ENCODE data around the gene YDJC. TPM values are rescaled to one million over a fixed set of nuclear protein-coding genes. Genes with fewer than 3 reads are reported as not detected.

The YDJC gene
- total and polyA plus RNA-seq, 2 of the 13 experiments (the other 11 are each of a cell fraction or from before 2014, with no cell fraction given): 15.3 to 32.0 TPM

- TF ChIP-seq HINFP (CRISPR knock-in tag; IDR thresholded peaks at IDR 0.05; ENCODE audit: low read depth) (no peak), SKI (IDR thresholded peaks at IDR 0.05; ENCODE audit: partially characterized antibody) (no peak), FOXK1 (CRISPR knock-in tag; IDR thresholded peaks at IDR 0.05; ENCODE audit: borderline replicate concordance, low read depth) (no peak), IRX3 (CRISPR knock-in tag; IDR thresholded peaks at IDR 0.05; ENCODE audit: borderline replicate concordance, low read depth) (no peak; the same call in none of the 2 replicates), ASH2L (IDR thresholded peaks at IDR 0.05; ENCODE audit: insufficient read length, low read depth, low read length) (no peak), ZNF34 (CRISPR knock-in tag; IDR thresholded peaks at IDR 0.05; ENCODE audit: borderline replicate concordance) (no peak), MZF1 (CRISPR knock-in tag; IDR thresholded peaks at IDR 0.05; ENCODE audit: borderline replicate concordance) (no peak), TOPORS (CRISPR knock-in tag; IDR thresholded peaks at IDR 0.05) (peak; percentile 92), ZMYM4 (CRISPR knock-in tag; IDR thresholded peaks at IDR 0.05) (peak; percentile 79), RBM22 (optimal IDR thresholded peaks at IDR 0.05; ENCODE audit: low read length) (no peak), KLF13 (CRISPR knock-in tag; IDR thresholded peaks at IDR 0.05) (no peak), PHF20 (CRISPR knock-in tag; IDR thresholded peaks at IDR 0.05) (peak; percentile 47), ERF (CRISPR knock-in tag; IDR thresholded peaks at IDR 0.05) (peak; percentile 85), ZNF83 (CRISPR knock-in tag; IDR thresholded peaks at IDR 0.05; ENCODE audit: borderline replicate concordance) (no peak), TMF1 (CRISPR knock-in tag; IDR thresholded peaks at IDR 0.05; ENCODE audit: low read depth) (peak; percentile 53; the same call in 1 of the 2 replicates), ZSCAN5A (CRISPR knock-in tag; IDR thresholded peaks at IDR 0.05; ENCODE audit: borderline replicate concordance) (0 out of 2 replicates have a peak, but pooled peaks have one; percentile 13), ZNF205 (CRISPR knock-in tag; IDR thresholded peaks at IDR 0.05) (no peak)
- TF ChIP-seq, protein P1, sequence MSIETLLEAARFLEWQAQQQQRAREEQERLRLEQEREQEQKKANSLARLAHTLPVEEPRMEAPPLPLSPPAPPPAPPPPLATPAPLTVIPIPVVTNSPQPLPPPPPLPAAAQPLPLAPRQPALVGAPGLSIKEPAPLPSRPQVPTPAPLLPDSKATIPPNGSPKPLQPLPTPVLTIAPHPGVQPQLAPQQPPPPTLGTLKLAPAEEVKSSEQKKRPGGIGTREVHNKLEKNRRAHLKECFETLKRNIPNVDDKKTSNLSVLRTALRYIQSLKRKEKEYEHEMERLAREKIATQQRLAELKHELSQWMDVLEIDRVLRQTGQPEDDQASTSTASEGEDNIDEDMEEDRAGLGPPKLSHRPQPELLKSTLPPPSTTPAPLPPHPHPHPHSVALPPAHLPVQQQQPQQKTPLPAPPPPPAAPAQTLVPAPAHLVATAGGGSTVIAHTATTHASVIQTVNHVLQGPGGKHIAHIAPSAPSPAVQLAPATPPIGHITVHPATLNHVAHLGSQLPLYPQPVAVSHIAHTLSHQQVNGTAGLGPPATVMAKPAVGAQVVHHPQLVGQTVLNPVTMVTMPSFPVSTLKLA (IDR thresholded peaks at IDR 0.05): no peak
- TF ChIP-seq, protein P2, sequence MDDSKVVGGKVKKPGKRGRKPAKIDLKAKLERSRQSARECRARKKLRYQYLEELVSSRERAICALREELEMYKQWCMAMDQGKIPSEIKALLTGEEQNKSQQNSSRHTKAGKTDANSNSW (CRISPR knock-in tag; IDR thresholded peaks at IDR 0.05; ENCODE audit: borderline replicate concordance): no peak
- TF ChIP-seq, protein P3, sequence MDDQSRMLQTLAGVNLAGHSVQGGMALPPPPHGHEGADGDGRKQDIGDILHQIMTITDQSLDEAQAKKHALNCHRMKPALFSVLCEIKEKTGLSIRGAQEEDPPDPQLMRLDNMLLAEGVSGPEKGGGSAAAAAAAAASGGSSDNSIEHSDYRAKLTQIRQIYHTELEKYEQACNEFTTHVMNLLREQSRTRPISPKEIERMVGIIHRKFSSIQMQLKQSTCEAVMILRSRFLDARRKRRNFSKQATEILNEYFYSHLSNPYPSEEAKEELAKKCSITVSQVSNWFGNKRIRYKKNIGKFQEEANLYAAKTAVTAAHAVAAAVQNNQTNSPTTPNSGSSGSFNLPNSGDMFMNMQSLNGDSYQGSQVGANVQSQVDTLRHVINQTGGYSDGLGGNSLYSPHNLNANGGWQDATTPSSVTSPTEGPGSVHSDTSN (CRISPR knock-in tag; IDR thresholded peaks at IDR 0.05; ENCODE audit: borderline replicate concordance): no peak
- TF ChIP-seq, protein P4, sequence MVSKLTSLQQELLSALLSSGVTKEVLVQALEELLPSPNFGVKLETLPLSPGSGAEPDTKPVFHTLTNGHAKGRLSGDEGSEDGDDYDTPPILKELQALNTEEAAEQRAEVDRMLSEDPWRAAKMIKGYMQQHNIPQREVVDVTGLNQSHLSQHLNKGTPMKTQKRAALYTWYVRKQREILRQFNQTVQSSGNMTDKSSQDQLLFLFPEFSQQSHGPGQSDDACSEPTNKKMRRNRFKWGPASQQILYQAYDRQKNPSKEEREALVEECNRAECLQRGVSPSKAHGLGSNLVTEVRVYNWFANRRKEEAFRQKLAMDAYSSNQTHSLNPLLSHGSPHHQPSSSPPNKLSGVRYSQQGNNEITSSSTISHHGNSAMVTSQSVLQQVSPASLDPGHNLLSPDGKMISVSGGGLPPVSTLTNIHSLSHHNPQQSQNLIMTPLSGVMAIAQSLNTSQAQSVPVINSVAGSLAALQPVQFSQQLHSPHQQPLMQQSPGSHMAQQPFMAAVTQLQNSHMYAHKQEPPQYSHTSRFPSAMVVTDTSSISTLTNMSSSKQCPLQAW (CRISPR knock-in tag; IDR thresholded peaks at IDR 0.05): no peak; the same call in 1 of the 2 replicates
These were observed 27.7 kb upstream of the YDJC start (continued) for GRCh38 chr22:21657360-21658032.
